Ascending aorta (tissue), 2 donors: ENCODE results near the gene ATP6V1C2. TPM values are rescaled to one million over a fixed set of nuclear protein-coding genes. Genes with fewer than 3 reads are reported as not detected.
"Not testable (repeated sequence)": the region's sequence is repeated elsewhere in the genome, so short reads cannot be mapped to it uniquely, and the experiment has no call there.

Source experiments
- DNase-seq, 2 donors: peaks; one replicate each; pipeline ENCODE4 v3.0.0-alpha.2; 2019; ENCODE audit warnings: low spot score in 2 of 2
- H3K27ac ChIP-seq, 2 donors: fragments of 200-600 bp; sonication (generic); one replicate each; pipeline ENCODE4 v1.5.1; 2016 to 2017; ENCODE audit warnings: mild to moderate bottlenecking in 1 of 2
- H3K27me3 ChIP-seq: fragments of 200-600 bp; sonication (generic); one replicate; pipeline ENCODE4 v1.5.1; 2017
- H3K36me3 ChIP-seq, 2 donors: fragments of 200-600 bp; sonication (generic); one replicate each; pipeline ENCODE4 v1.5.1; 2016
- H3K4me1 ChIP-seq, 2 donors: fragments of 200-600 bp; sonication (generic); one replicate each; pipeline ENCODE4 v1.5.1; 2016 to 2017; ENCODE audit warnings: mild to moderate bottlenecking in 1 of 2
- H3K4me3 ChIP-seq, 2 donors: fragments of 200-600 bp; sonication (generic); one replicate each; pipeline ENCODE4 v1.5.1; 2016 to 2017; ENCODE audit warnings: mild to moderate bottlenecking in 1 of 2
- H3K9me3 ChIP-seq, 2 donors: fragments of 200-600 bp; sonication (generic); one replicate each; pipeline ENCODE4 v1.5.1; 2016
- CTCF ChIP-seq, 3 experiments: fragments of 200-600 bp in 2 of 3; fragments of 450-650 bp in 1 of 3; sonication (generic) in 2 of 3; IDR thresholded peaks; one replicate each; pipeline ENCODE4 v1.5.1; 2016 to 2019; ENCODE audit warnings: antibody characterized with exemption in 3 of 3, mild to moderate bottlenecking in 1 of 3, moderate library complexity in 1 of 3
- intact Hi-C: fragments of 100-400 bp; cut with DNase I; formaldehyde crosslinking; loops from one replicate; pipeline ENCODE4 v1.15.1; 2023
- total RNA-seq: library from RNA; depleted of rRNA; stranded (reverse); fragments of >200 nt; gene quantifications from one replicate; pipeline ENCODE4 v1.1.0, GENCODE V29; 2016

ATP6V1C2 gene
- total RNA-seq, 1 donor from 2014 or later, result 6.0 TPM

GRCh38 chr2:10794876-10795275 is 73.4 kb downstream of the ATP6V1C2 start:
- H3K27ac ChIP-seq, result no peak overlapping the region
- H3K27me3 ChIP-seq, result no peaks in the 10 kb centered on the region
- no peak overlapping the region for H3K4me3 ChIP-seq
- H3K36me3 ChIP-seq, result peaks cover 62 to 76% of the 10 kb centered on the region in 2 donors
- no peak for TF ChIP-seq CTCF (IDR thresholded peaks at IDR 0.05)
- DNase-seq, result no peak
- intact Hi-C loops, result no loop called here
- H3K4me1 ChIP-seq, result no peaks in the 10 kb centered on the region
- H3K9me3 ChIP-seq, result no peaks in the 10 kb centered on the region

- no peak for DNase-seq
- Histone ChIP-seq H3K36me3 (peaks cover 56 to 70% of the 10 kb centered on the region in 2 donors), H3K4me1 (no peaks in the 10 kb centered on the region), H3K27me3 (no peaks in the 10 kb centered on the region), H3K9me3 (no peaks in the 10 kb centered on the region), H3K4me3 (no peak overlapping the region), H3K27ac (no peak overlapping the region)
- TF ChIP-seq CTCF (IDR thresholded peaks at IDR 0.05), result no peak
- intact Hi-C loops, result no loop called here
Measured at GRCh38 chr2:10795508-10796046, 74.1 kb downstream of the ATP6V1C2 start.

GRCh38 chr2:10796703-10797102 is 75.3 kb downstream of the ATP6V1C2 start:
- Histone ChIP-seq H3K27me3 (no peaks in the 10 kb centered on the region), H3K4me3 (no peak overlapping the region), H3K36me3 (peaks cover 56 to 69% of the 10 kb centered on the region in 2 donors), H3K9me3 (no peaks in the 10 kb centered on the region), H3K4me1 (no peaks in the 10 kb centered on the region), H3K27ac (no peak overlapping the region)
- no peak for DNase-seq
- intact Hi-C loops, result no loop called here
- no peak for TF ChIP-seq CTCF (IDR thresholded peaks at IDR 0.05)

GRCh38 chr2:10798783-10799182 is 77.4 kb downstream of the ATP6V1C2 start:
- Histone ChIP-seq H3K4me1 (no peaks in the 10 kb centered on the region), H3K27me3 (no peaks in the 10 kb centered on the region), H3K36me3 (peaks cover 41 to 49% of the 10 kb centered on the region in 2 donors), H3K27ac (no peak overlapping the region), H3K9me3 (no peaks in the 10 kb centered on the region), H3K4me3 (no peak overlapping the region)
- intact Hi-C loops, result no loop called here
- no peak for DNase-seq
- TF ChIP-seq CTCF (IDR thresholded peaks at IDR 0.05), result no peak

- H3K27me3 ChIP-seq, result no peaks in the 10 kb centered on the region
- H3K9me3 ChIP-seq, result no peaks in the 10 kb centered on the region
- no peak overlapping the region for H3K4me3 ChIP-seq
- no peaks in the 10 kb centered on the region for H3K4me1 ChIP-seq
- TF ChIP-seq CTCF (IDR thresholded peaks at IDR 0.05), result no peak
- no peak overlapping the region for H3K27ac ChIP-seq
- DNase-seq, result no peak
- H3K36me3 ChIP-seq, result peaks cover 38% of the 10 kb centered on the region in 2 donors
- intact Hi-C loops, result no loop called here
Measured at GRCh38 chr2:10800163-10800562, 78.7 kb downstream of the ATP6V1C2 start.

GRCh38 chr2:10802657-10803056 is 81.2 kb downstream of the ATP6V1C2 start:
- intact Hi-C loops, result no loop called here
- no peaks in the 10 kb centered on the region for H3K27me3 ChIP-seq
- H3K27ac ChIP-seq, result no peak overlapping the region
- no peaks in the 10 kb centered on the region for H3K9me3 ChIP-seq
- H3K4me3 ChIP-seq, result no peak overlapping the region
- H3K4me1 ChIP-seq, result no peaks in the 10 kb centered on the region
- peaks cover 14 to 21% of the 10 kb centered on the region in 2 donors for H3K36me3 ChIP-seq
- DNase-seq, result no peak
- TF ChIP-seq CTCF (IDR thresholded peaks at IDR 0.05), result no peak

- H3K9me3 ChIP-seq, intact Hi-C loops, H3K27me3 ChIP-seq, H3K36me3 ChIP-seq, DNase-seq, H3K27ac ChIP-seq, H3K4me3 ChIP-seq: not testable (repeated sequence)
- peaks cover 0 to 14% of the 10 kb centered on the region in 2 donors for H3K4me1 ChIP-seq
Measured at GRCh38 chr2:10805990-10806389, 84.6 kb downstream of the ATP6V1C2 start.
